HepG2 (cell line): ENCODE results near the gene CBX2. TPM values are rescaled to one million over a fixed set of nuclear protein-coding genes. Genes with fewer than 3 reads are reported as not detected.

Source experiments
- AGO1 ChIP-seq: fragments of 200-400 bp; formaldehyde crosslinking; IDR thresholded peaks from 2 replicates; pipeline ENCODE4 v1.6.1; 2017; ENCODE audit warnings: mild to moderate bottlenecking, low read depth, low read length, moderate library complexity; ENCODE audit not compliant: poor library complexity, severe bottlenecking
- ARID5B ChIP-seq: IDR thresholded peaks from 2 replicates; pipeline ENCODE4 v1.4.0; 2020; ENCODE audit warnings: mild to moderate bottlenecking, missing genetic modification reagents
- GMEB1 ChIP-seq: sonication (generic); formaldehyde crosslinking; IDR thresholded peaks from 2 replicates; pipeline ENCODE4 v1.5.1; 2020; ENCODE audit warnings: missing genetic modification reagents, mild to moderate bottlenecking, borderline replicate concordance
- HMG20B ChIP-seq: conservative IDR thresholded peaks from 2 replicates; pipeline ENCODE4 v1.6.1; 2016; ENCODE audit warnings: missing genetic modification reagents, missing compliant biosample characterization
- HMGA1 ChIP-seq: sonication (generic); formaldehyde crosslinking; conservative IDR thresholded peaks from 2 replicates; pipeline ENCODE4 v1.4.0; 2020; ENCODE audit warnings: missing genetic modification reagents
- KDM1A ChIP-seq: IDR thresholded peaks from 2 replicates; pipeline ENCODE4 v1.6.1; 2016; ENCODE audit warnings: missing compliant biosample characterization
- KLF13 ChIP-seq: sonication (generic); formaldehyde crosslinking; IDR thresholded peaks from 2 replicates; pipeline ENCODE4 v1.4.0; 2020; ENCODE audit warnings: mild to moderate bottlenecking, missing genetic modification reagents
- RAD21 ChIP-seq: fragments of 450-650 bp; formaldehyde crosslinking; IDR thresholded peaks from 2 replicates; pipeline ENCODE4 v1.5.0; 2020; ENCODE audit warnings: mild to moderate bottlenecking
- SOX5 ChIP-seq: IDR thresholded peaks from 2 replicates; pipeline ENCODE4 v1.6.1; 2016; ENCODE audit warnings: borderline replicate concordance
- THAP8 ChIP-seq: sonication (generic); formaldehyde crosslinking; IDR thresholded peaks from 2 replicates; pipeline ENCODE4 v1.5.1; 2020; ENCODE audit warnings: missing genetic modification reagents, mild to moderate bottlenecking, borderline replicate concordance
- TOPORS ChIP-seq: sonication (generic); formaldehyde crosslinking; IDR thresholded peaks from 2 replicates; pipeline ENCODE4 v1.8.0; 2023; ENCODE audit warnings: mild to moderate bottlenecking, missing genetic modification reagents
- ZNF124 ChIP-seq: sonication (generic); formaldehyde crosslinking; IDR thresholded peaks from 2 replicates; pipeline ENCODE4 v1.4.0; 2020; ENCODE audit warnings: missing genetic modification reagents
- ZNF142 ChIP-seq: sonication (generic); formaldehyde crosslinking; IDR thresholded peaks from 2 replicates; pipeline ENCODE4 v1.4.0; 2020; ENCODE audit warnings: missing genetic modification reagents
- ZNF251 ChIP-seq: sonication (generic); formaldehyde crosslinking; IDR thresholded peaks from 2 replicates; pipeline ENCODE4 v1.9.0; 2021; ENCODE audit warnings: mild to moderate bottlenecking, missing genetic modification reagents
- ZNF556 ChIP-seq: sonication (generic); formaldehyde crosslinking; IDR thresholded peaks from 2 replicates; pipeline ENCODE4 v1.4.0; 2020; ENCODE audit warnings: mild to moderate bottlenecking, missing genetic modification reagents, borderline replicate concordance
- polyA plus RNA-seq, 8 experiments: library from polyadenylated mRNA; depleted of rRNA in 3 of 8; stranded (reverse) in 7 of 8; unstranded in 1 of 8; fragments of >200 nt; fragmentation: Illumina TruSeq in 4 of 8; extraction: Trizol in 4 of 8; gene quantifications; 2 replicates each; pipeline versions ENCODE4 v1.2.1 to v1.2.3, GENCODE V29; 2011 to 2016; ENCODE audit warnings: low read depth in 4 of 8, missing spikeins in 1 of 8, mixed read lengths in 1 of 8; ENCODE audit not compliant: insufficient read depth in 1 of 8
- total RNA-seq, 5 experiments: library from RNA; depleted of rRNA; stranded (reverse); fragments of >200 nt; fragmentation: Illumina TruSeq; extraction: Trizol; gene quantifications; 2 replicates each; pipeline ENCODE4 v1.2.3, GENCODE V29; 2016; ENCODE audit warnings: low read depth in 1 of 5

CBX2 gene
- total and polyA plus RNA-seq, 2 of the 13 experiments (the other 11 are each of a cell fraction or from before 2014, with no cell fraction given): 14.5 to 31.1 TPM

DNA sequence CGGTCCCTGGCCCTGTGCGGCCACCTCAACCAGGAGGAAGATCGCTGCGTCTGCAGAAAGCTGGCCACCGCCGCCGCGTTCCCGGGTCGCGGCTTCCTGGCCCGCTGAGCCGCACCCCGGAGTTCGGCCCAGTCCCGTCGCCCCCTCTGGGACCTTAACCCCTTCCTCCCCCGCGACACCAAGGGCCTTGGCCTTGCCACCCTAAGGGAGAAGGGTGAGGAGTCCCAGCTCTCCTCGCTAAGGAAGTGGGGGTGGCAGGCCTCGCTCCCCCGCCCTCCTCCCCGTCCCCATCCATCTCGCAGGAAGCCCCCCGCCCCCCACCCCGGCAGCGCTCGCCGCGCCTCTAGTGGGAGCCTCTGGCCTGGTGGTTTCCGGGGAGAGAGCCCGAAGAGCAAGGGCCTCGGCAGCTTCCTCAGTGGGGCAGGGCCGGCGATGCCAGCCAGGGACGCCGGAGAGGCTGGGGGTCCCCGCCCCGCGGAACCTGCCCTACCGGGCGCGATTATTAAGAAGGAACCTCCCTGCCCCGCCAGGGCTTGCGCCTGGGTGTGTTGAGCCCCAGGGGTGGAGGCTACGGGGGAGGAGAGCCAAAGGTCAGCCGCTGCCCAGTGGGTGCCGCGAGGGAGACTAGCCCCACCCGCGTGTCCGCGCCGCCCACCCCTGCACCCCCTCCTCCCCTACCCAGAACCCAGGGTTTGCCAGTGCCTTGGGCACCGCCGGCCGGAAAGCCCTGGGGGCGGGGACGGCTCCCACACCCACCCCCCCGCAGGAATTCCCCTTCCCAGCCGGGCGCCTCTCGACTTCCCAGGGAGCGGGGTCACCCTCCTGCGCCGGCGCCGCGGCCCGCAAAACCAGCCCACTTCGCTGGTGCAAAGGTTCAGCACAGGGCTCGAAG lies 54.5 kb downstream of the CBX2 start (continued):
- TF ChIP-seq GMEB1 (CRISPR knock-in tag) (no peak), KDM1A (CRISPR knock-in tag) (no peak), ZNF556 (CRISPR knock-in tag) (no peak; the same call in 1 of the 2 replicates), ARID5B (peak; percentile 37; the same call in 1 of the 2 replicates), HMGA1 (CRISPR knock-in tag) (no peak), ZNF124 (no peak; the same call in 1 of the 2 replicates), KLF13 (CRISPR knock-in tag) (no peak), HMG20B (CRISPR knock-in tag) (no peak; the same call in 1 of the 2 replicates), RAD21 (peak; percentile 44), TOPORS (CRISPR knock-in tag) (no peak), THAP8 (no peak), AGO1 (peak; percentile 98), SOX5 (no peak), ZNF142 (peak; percentile 62; the same call in 1 of the 2 replicates), ZNF251 (no peak)
